ENCODE results near the gene ERN1. TPM values are rescaled to one million over a fixed set of nuclear protein-coding genes. Genes with fewer than 3 reads are reported as not detected.

The ERN1 gene
- total and polyA plus RNA-seq, 2 of the 13 experiments (the other 11 are each of a cell fraction or from before 2014, with no cell fraction given): 6.0 to 12.7 TPM

GRCh38 chr17:64129765-64130558 is at the start of gene ERN1 (continued):
- peak; percentile 66; the same call in 1 of the 2 replicates for TF ChIP-seq MLXIP (CRISPR knock-in tag; IDR thresholded peaks at IDR 0.05; ENCODE audit: borderline replicate concordance)
- TF ChIP-seq ZBTB14 (CRISPR knock-in tag; IDR thresholded peaks at IDR 0.05): peak; percentile 3; the same call in 1 of the 2 replicates
- TF ChIP-seq ZNF383 (CRISPR knock-in tag; IDR thresholded peaks at IDR 0.05; ENCODE audit: borderline replicate concordance): 0 out of 2 replicates have a peak, but pooled peaks have one; percentile 28
- peak; percentile 96; the same call in 1 of the 2 replicates for TF ChIP-seq EED (CRISPR knock-in tag; IDR thresholded peaks at IDR 0.05)
- no peak for TF ChIP-seq NFE2 (CRISPR knock-in tag; IDR thresholded peaks at IDR 0.05)
- peak; percentile 76; the same call in 1 of the 2 replicates for TF ChIP-seq MAF1 (CRISPR knock-in tag; IDR thresholded peaks at IDR 0.05; ENCODE audit: borderline replicate concordance)
- peak; percentile 94 to 99 for TF ChIP-seq POLR2A (IDR thresholded peaks at IDR 0.05; ENCODE audit: insufficient read depth in 1 of 2, low read depth in 2 of 2, low read length in 2 of 2)
- TF ChIP-seq ZNF335 (CRISPR knock-in tag; IDR thresholded peaks at IDR 0.05): 0 out of 2 replicates have a peak, but pooled peaks have one; percentile 59
- TF ChIP-seq REXO4 (CRISPR knock-in tag; IDR thresholded peaks at IDR 0.05; ENCODE audit: borderline replicate concordance): 0 out of 2 replicates have a peak, but pooled peaks have one; percentile 56
- no peak for TF ChIP-seq ZNF660 (CRISPR knock-in tag; IDR thresholded peaks at IDR 0.05; ENCODE audit: borderline replicate concordance, low read depth)
- TF ChIP-seq STAG1 (CRISPR knock-in tag; IDR thresholded peaks at IDR 0.05): peak; percentile 27; the same call in 1 of the 2 replicates
- no peak for TF ChIP-seq PHB2 (IDR thresholded peaks at IDR 0.05; ENCODE audit: partially characterized antibody)
- peak; percentile 95 for TF ChIP-seq ZNF124 (CRISPR knock-in tag; IDR thresholded peaks at IDR 0.05)
- peak; percentile 17 for TF ChIP-seq PHF5A (CRISPR knock-in tag; IDR thresholded peaks at IDR 0.05; ENCODE audit: low read depth, unreplicated experiment)
- peak; percentile 89 for TF ChIP-seq HNRNPK (IDR thresholded peaks at IDR 0.05; ENCODE audit: low read depth, low read length, poor library complexity, severe bottlenecking)
- peak; percentile 74; the same call in 1 of the 2 replicates for TF ChIP-seq ZFP36L1 (CRISPR knock-in tag; IDR thresholded peaks at IDR 0.05)
- TF ChIP-seq CCAR2 (optimal IDR thresholded peaks at IDR 0.05; ENCODE audit: low read depth, low read length): no peak
- TF ChIP-seq ZNF704 (CRISPR knock-in tag; IDR thresholded peaks at IDR 0.05; ENCODE audit: borderline replicate concordance): peak; percentile 32; the same call in 1 of the 2 replicates
- TF ChIP-seq HOXD1 (CRISPR knock-in tag; IDR thresholded peaks at IDR 0.05): peak; percentile 71; the same call in 1 of the 2 replicates
- TF ChIP-seq E2F5 (CRISPR knock-in tag; conservative IDR thresholded peaks at IDR 0.05): 0 out of 2 replicates have a peak, but pooled peaks have one; percentile 23
- peak; percentile 97 for TF ChIP-seq ZIK1 (CRISPR knock-in tag; IDR thresholded peaks at IDR 0.05; ENCODE audit: borderline replicate concordance, low read depth)
- no peak for TF ChIP-seq TBL1XR1 (IDR thresholded peaks at IDR 0.05; ENCODE audit: borderline replicate concordance, low read length, partially characterized antibody)
- peak in 1 of 2 experiments; percentile 31; a peak in 1 of 4 replicates for TF ChIP-seq NR2F1 (CRISPR knock-in tag; IDR thresholded peaks at IDR 0.05)

Data from HepG2 (cell line).